KMS-11 (cell line): ENCODE measurements around the gene ZNF513.

Experiments
- H2AFZ ChIP-seq: fragments of 200-600 bp; sonication (generic); 2 replicates; pipeline ENCODE4 v1.6.1; 2016; ENCODE audit warnings: antibody characterized with exemption, mixed run types, low read depth
- H3K27ac ChIP-seq: fragments of 200-600 bp; sonication (generic); 2 replicates; pipeline ENCODE4 v1.6.1; 2016; ENCODE audit warnings: mild to moderate bottlenecking, mixed run types
- H3K27me3 ChIP-seq: fragments of 200-600 bp; sonication (generic); 2 replicates; pipeline ENCODE4 v1.6.1; 2017; ENCODE audit warnings: mild to moderate bottlenecking, low read depth, mixed run types, moderate library complexity; ENCODE audit not compliant: insufficient read depth
- H3K36me3 ChIP-seq: fragments of 200-600 bp; sonication (generic); 2 replicates; pipeline ENCODE4 v1.6.1; 2017; ENCODE audit warnings: mild to moderate bottlenecking, mixed run types; ENCODE audit not compliant: insufficient read depth
- H3K4me1 ChIP-seq: fragments of 200-600 bp; sonication (generic); 2 replicates; pipeline ENCODE4 v1.6.1; 2016; ENCODE audit warnings: mild to moderate bottlenecking, low read depth, mixed run types; ENCODE audit not compliant: poor library complexity, severe bottlenecking
- H3K4me2 ChIP-seq: fragments of 200-600 bp; sonication (generic); 2 replicates; pipeline ENCODE4 v1.7.0; 2016; ENCODE audit warnings: mild to moderate bottlenecking, mixed run types
- H3K4me3 ChIP-seq: fragments of 200-600 bp; sonication (generic); IDR thresholded peaks from 2 replicates; pipeline ENCODE4 v1.6.1; 2017; ENCODE audit warnings: low read depth, low read length, mixed read lengths; ENCODE audit not compliant: insufficient read depth
- H3K79me2 ChIP-seq: fragments of 200-600 bp; sonication (generic); 2 replicates; pipeline ENCODE4 v1.6.1; 2016; ENCODE audit warnings: low read depth, mixed run types; ENCODE audit not compliant: insufficient read depth
- H3K9ac ChIP-seq: fragments of 200-600 bp; sonication (generic); 2 replicates; pipeline ENCODE4 v1.6.1; 2016; ENCODE audit warnings: mild to moderate bottlenecking, mixed run types
- H4K20me1 ChIP-seq: fragments of 200-600 bp; sonication (generic); 2 replicates; pipeline ENCODE4 v1.6.1; 2016; ENCODE audit warnings: mild to moderate bottlenecking, mixed run types; ENCODE audit not compliant: insufficient read depth
- CTCF ChIP-seq: fragments of 200-600 bp; sonication (generic); conservative IDR thresholded peaks from 2 replicates; pipeline ENCODE4 v1.6.1; 2017; ENCODE audit warnings: low read depth, mild to moderate bottlenecking, antibody characterized with exemption, low read length, moderate library complexity, mixed read lengths

The ZNF513 gene

GRCh38 chr2:27390822-27391679, 10.5 kb upstream of the ZNF513 start:
- no peak for TF ChIP-seq CTCF
- Histone ChIP-seq H3K4me3 (no peak overlapping the region), H3K27ac (no peak overlapping the region), H2AFZ (no peak overlapping the region), H4K20me1 (0 out of 2 replicates have a peak, but pooled peaks cover 5% of the 10 kb centered on the region), H3K36me3 (no peaks in the 10 kb centered on the region), H3K4me2 (no peak overlapping the region), H3K79me2 (peaks cover 65% of the 10 kb centered on the region), H3K27me3 (no peaks in the 10 kb centered on the region), H3K4me1 (peaks cover 2% of the 10 kb centered on the region), H3K9ac (no peak overlapping the region)

- Histone ChIP-seq H3K79me2 (0 out of 2 replicates have a peak, but pooled peaks cover 8% of the 10 kb centered on the region), H3K4me3 (no peak overlapping the region), H3K36me3 (peaks cover 16% of the 10 kb centered on the region; the same call in 1 of the 2 replicates), H3K4me2 (no peak overlapping the region), H3K27me3 (no peaks in the 10 kb centered on the region), H3K4me1 (no peaks in the 10 kb centered on the region), H3K9ac (no peak overlapping the region), H4K20me1 (no peaks in the 10 kb centered on the region), H3K27ac (no peak overlapping the region; the same call in 1 of the 2 replicates), H2AFZ (no peak overlapping the region)
- TF ChIP-seq CTCF, result no peak
Measured at GRCh38 chr2:27381577-27382181, 1.1 kb upstream of the ZNF513 start.

DNA sequence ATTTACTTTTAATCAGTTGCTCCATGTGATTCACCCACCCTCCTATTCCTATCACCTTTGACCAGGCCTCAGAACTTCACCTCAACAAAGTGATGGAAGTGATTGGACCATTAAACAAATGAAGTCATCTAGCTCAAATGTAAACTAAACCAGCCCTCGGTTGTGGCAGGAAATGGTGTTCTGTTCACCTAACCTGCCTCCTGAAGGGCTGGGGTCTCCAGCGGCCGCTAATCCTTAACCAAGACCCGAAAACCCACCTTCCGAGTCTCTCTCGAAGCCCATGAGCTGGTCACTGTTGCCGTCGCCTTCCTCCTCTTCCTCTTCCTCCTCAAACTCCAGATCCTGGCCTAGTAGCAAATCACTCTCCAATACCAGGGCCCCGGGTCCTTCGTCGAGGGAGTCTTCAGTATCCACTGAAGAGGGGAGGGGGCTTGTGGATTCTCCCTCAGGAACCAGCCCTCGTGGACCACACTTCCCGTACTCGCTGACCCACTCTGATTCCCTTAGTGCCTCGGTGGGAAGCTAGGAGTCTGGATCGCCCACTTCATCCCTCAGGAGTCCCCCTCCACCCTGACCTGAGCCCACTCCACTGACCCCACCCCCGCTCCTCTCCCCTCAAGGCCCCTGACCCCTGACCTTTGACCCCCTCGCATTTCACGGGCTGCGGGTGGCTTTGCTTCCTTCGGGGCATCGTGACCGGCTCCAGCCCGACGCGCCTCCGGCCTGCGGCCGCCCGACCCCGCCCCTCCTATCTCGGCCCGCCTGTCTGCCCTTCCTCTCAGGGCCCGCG, 503 bp downstream of the ZNF513 start:
- no peak overlapping the region; the same call in 1 of the 2 replicates for H3K9ac ChIP-seq
- H3K27ac ChIP-seq, result no peak overlapping the region
- no peaks in the 10 kb centered on the region for H4K20me1 ChIP-seq
- H3K4me1 ChIP-seq, result no peaks in the 10 kb centered on the region
- H3K4me3 ChIP-seq, result no peak overlapping the region
- TF ChIP-seq CTCF, result no peak
- H3K4me2 ChIP-seq, result peak overlapping the region; percentile 31
- H3K27me3 ChIP-seq, result no peaks in the 10 kb centered on the region
- peaks cover 16% of the 10 kb centered on the region; the same call in 1 of the 2 replicates for H3K36me3 ChIP-seq
- no peaks in the 10 kb centered on the region for H3K79me2 ChIP-seq
- H2AFZ ChIP-seq, result no peak overlapping the region

DNA sequence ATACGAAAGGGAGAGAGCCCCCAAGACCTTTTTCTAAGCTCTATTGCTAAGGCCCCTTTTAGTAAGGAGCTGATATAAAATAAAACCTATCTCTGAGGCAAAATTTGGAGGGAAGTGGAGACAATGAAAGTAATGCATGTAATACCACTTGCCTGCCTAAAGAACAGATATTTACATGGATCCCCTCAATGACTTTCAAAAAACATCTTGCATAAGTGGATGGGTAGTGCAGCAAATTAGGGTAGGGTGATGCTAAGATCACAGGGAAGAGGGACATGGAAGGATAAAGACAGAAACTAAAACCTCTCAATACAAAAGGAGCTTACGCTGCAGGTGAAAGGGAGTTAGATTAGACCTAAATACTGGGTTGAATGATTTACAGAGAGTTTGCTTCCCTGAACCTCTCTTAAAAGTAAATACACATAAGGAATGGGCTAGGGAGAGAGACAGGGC, 1.1 kb downstream of the ZNF513 start:
- no peaks in the 10 kb centered on the region for H3K4me1 ChIP-seq
- no peaks in the 10 kb centered on the region for H3K27me3 ChIP-seq
- H3K4me2 ChIP-seq, result no peak overlapping the region
- TF ChIP-seq CTCF, result no peak
- H3K9ac ChIP-seq, result no peak overlapping the region
- H3K4me3 ChIP-seq, result no peak overlapping the region
- no peaks in the 10 kb centered on the region for H3K79me2 ChIP-seq
- no peak overlapping the region; the same call in 1 of the 2 replicates for H3K27ac ChIP-seq
- H2AFZ ChIP-seq, result no peak overlapping the region
- no peaks in the 10 kb centered on the region for H4K20me1 ChIP-seq
- peaks cover 10% of the 10 kb centered on the region; the same call in 1 of the 2 replicates for H3K36me3 ChIP-seq
